GM12801 (cell line): ENCODE data around the gene NSUN6.

ENCODE experiments used
- CTCF ChIP-seq: IDR thresholded peaks from one replicate; pipeline ENCODE4 v1.5.1; 2011; ENCODE audit warnings: control low read depth; ENCODE audit not compliant: insufficient read length; ENCODE audit errors: extremely low read depth

The NSUN6 gene

GRCh38 chr10:18571076-18571475 lies 80.3 kb downstream of the NSUN6 start:
- no peak for TF ChIP-seq CTCF

DNA sequence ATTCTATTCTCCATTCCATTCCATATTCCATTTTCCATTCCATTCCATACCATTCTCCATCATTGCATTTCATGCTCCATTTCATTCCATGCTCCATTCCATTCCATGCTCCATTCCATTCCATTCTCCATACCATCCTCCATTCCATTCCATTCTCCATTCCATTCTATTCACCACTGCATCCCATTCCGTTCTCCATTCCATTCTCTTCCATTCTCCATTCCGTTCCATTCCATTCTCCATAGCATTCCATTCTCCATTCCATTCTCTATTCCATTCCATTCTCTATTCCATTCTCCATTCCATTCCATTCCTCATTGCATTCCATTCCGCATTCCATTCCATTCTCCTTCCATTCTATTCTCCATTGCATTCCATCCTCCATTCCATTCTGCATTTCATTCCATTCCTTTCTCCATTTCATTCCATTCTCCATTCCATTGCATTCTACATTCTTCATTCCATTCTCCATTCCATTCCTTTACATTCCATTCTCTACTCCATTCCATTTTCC lies 84.0 kb downstream of the NSUN6 start:
- TF ChIP-seq CTCF, result no peak

- TF ChIP-seq CTCF, result no peak
Measured at GRCh38 chr10:18566177-18566576, 85.2 kb downstream of the NSUN6 start.

DNA sequence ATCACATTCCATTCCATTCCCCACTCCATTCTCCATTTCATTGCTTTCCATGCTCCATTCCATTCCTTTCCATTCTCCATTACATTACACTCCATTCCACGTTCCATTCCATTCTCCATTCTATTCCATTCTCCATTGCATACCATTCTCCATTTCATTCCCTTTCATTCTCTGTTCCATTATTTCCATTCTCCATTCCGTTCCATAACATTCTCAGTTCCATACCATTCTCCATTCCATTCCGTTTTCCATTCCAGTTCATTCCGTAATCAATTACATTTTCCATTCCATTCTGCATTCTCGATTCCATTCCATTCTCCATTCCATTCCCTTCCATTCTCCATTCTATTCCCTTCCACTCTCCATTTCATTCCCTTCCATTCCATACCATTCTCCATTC lies 86.4 kb downstream of the NSUN6 start:
- no peak for TF ChIP-seq CTCF

DNA sequence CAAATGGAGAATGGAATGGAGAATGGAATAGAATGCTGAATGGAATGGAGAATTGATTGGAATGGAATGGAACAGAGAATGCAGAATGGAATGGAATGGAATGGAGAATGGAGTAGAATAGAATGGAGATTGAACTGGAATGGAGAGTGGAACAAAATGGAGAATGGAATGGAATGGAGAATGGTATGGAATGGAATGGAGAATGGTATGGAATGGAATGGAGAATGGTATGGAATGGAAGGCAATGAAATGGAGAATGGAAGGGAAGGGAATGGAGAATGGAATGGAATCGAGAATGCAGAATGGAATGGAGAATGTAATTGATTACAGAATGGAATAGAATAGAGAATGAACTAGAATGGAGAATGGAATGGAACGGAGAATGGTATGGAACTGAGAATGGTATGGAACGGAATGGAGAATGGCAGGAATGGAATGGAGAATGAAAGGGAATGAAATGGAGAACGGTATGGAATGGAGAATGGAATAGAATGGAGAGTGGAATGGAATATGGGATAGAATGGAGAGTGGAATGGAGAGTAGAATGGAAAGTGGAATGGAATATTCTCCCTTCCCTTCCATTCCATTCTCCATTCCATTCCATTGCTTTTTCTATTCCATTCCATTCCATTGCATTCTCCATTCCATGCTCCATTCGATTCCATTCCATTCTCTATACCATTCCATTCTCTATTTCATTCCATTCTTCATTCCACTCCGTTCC lies 88.2 kb downstream of the NSUN6 start:
- no peak for TF ChIP-seq CTCF

DNA sequence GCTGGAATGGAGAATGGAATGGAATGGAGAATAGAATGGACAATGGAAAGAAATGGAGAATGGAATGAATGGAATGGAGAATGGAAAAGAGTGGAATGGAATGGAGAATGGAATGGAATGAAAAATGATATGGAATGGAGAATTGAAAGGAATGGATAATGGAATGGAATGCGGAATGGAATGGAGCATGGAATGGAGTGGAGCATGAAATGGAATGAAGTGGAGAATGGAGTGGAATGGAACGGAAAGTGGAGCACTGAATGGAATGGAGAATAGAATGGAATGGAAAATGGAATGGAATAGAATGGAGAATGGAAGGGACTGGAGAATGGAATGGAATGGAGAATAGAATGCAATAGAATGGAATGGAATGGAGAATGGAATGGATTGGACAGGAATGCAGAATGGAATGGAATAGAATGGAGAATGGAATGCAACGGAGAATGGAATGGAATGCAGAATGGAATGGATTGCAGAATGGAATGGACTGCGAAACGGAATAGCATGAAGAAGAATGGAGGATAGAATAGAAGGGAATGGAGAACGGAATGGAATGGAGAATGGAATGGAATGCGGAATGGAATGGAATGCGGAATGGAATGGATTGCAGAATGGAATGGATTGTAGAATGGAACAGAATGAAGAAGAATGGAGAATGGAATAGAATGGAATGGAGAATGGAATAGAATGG lies 89.4 kb downstream of the NSUN6 start:
- TF ChIP-seq CTCF, result no peak

GRCh38 chr10:18557960-18558359 lies 93.4 kb downstream of the NSUN6 start:
- no peak for TF ChIP-seq CTCF
